COLO668 (cell line): ENCODE results near the gene CITED4.

Source experiments
- DNase-seq: peaks from one replicate; lab custom pipeline; 2025; ENCODE audit not compliant: unreplicated experiment; lab: John Stamatoyannopoulos, UW

The CITED4 gene

GRCh38 chr1:40837601-40838000 lies 24.6 kb downstream of the CITED4 start:
- DNase-seq: no peak

GRCh38 chr1:40836283-40836682 lies 25.9 kb downstream of the CITED4 start:
- no peak for DNase-seq

GRCh38 chr1:40834968-40835545 lies 27.1 kb downstream of the CITED4 start:
- DNase-seq: no peak

GRCh38 chr1:40833979-40834378 lies 28.2 kb downstream of the CITED4 start:
- DNase-seq: no peak

GRCh38 chr1:40831001-40831732 lies 31.0 kb downstream of the CITED4 start:
- DNase-seq: no peak

GRCh38 chr1:40830419-40830943 lies 31.7 kb downstream of the CITED4 start:
- DNase-seq: no peak

- DNase-seq: no peak
Measured at GRCh38 chr1:40829631-40830245, 32.4 kb downstream of the CITED4 start.

- no peak for DNase-seq
Measured at GRCh38 chr1:40825996-40826395, 36.2 kb downstream of the CITED4 start.

GRCh38 chr1:40825435-40825788 lies 36.8 kb downstream of the CITED4 start:
- no peak for DNase-seq

GRCh38 chr1:40824591-40825434 lies 37.4 kb downstream of the CITED4 start:
- DNase-seq: no peak

GRCh38 chr1:40823983-40824382 lies 38.2 kb downstream of the CITED4 start:
- DNase-seq: no peak

GRCh38 chr1:40823345-40823744 lies 38.8 kb downstream of the CITED4 start:
- no peak for DNase-seq

GRCh38 chr1:40822890-40823289 lies 39.3 kb downstream of the CITED4 start:
- DNase-seq: no peak

- DNase-seq: no peak
Measured at GRCh38 chr1:40820911-40821693, 41.1 kb downstream of the CITED4 start.

- DNase-seq: no peak
Measured at GRCh38 chr1:40820251-40820797, 41.8 kb downstream of the CITED4 start.

GRCh38 chr1:40819101-40819500 lies 43.1 kb downstream of the CITED4 start:
- DNase-seq: no peak

- DNase-seq: peak; percentile 32
Measured at GRCh38 chr1:40818264-40818961, 43.8 kb downstream of the CITED4 start.

GRCh38 chr1:40817791-40818263 lies 44.3 kb downstream of the CITED4 start:
- DNase-seq: no peak

GRCh38 chr1:40815420-40815819 lies 46.7 kb downstream of the CITED4 start:
- no peak for DNase-seq
